Endothelial cell (in vitro differentiated cells): ENCODE data around the gene NDUFV2. TPM values are rescaled to one million over a fixed set of nuclear protein-coding genes. Genes with fewer than 3 reads are reported as not detected.

Experiments
- DNase-seq: peaks from one replicate; pipeline ENCODE4 v3.0.0; 2021; ENCODE audit warnings: low spot score
- H3K27ac Mint-ChIP-seq: one replicate; pipeline ENCODE4 v1.8.0; 2021; ENCODE audit warnings: mixed read lengths, inconsistent platforms; ENCODE audit not compliant: unreplicated experiment
- H3K27me3 Mint-ChIP-seq: one replicate; pipeline ENCODE4 v1.8.0; 2021; ENCODE audit warnings: mild to moderate bottlenecking, moderate library complexity, mixed read lengths, inconsistent platforms; ENCODE audit not compliant: unreplicated experiment
- H3K36me3 Mint-ChIP-seq: one replicate; pipeline ENCODE4 v1.8.0; 2021; ENCODE audit warnings: mild to moderate bottlenecking, low read depth, mixed read lengths, inconsistent platforms; ENCODE audit not compliant: unreplicated experiment
- H3K4me1 Mint-ChIP-seq: one replicate; pipeline ENCODE4 v1.8.0; 2021; ENCODE audit warnings: mild to moderate bottlenecking, mixed read lengths, inconsistent platforms; ENCODE audit not compliant: unreplicated experiment
- H3K4me3 Mint-ChIP-seq: one replicate; pipeline ENCODE4 v1.8.0; 2021; ENCODE audit warnings: mild to moderate bottlenecking, mixed read lengths, inconsistent platforms; ENCODE audit not compliant: unreplicated experiment
- H3K9me3 Mint-ChIP-seq: one replicate; pipeline ENCODE4 v1.8.0; 2021; ENCODE audit warnings: mixed read lengths, inconsistent platforms; ENCODE audit not compliant: unreplicated experiment
- CTCF ChIP-seq: fragments of 200-600 bp; sonication (generic); IDR thresholded peaks from one replicate; pipeline ENCODE4 v1.5.0; 2021; ENCODE audit warnings: antibody characterized with exemption; ENCODE audit not compliant: unreplicated experiment
- total RNA-seq: library from RNA; stranded (reverse); fragmentation: NEBNext Ultra II Directional; extraction: Animal tissue kit (Norgen Biotek cat#: 25700); gene quantifications from one replicate; pipeline ENCODE4 v1.2.1, GENCODE V29; 2021; ENCODE audit not compliant: unreplicated experiment

The NDUFV2 gene
- total RNA-seq, 1 donor from 2014 or later, result 102 TPM

GRCh38 chr18:9178557-9178956 is 76.1 kb downstream of the NDUFV2 start:
- Mint-ChIP-seq H3K4me3 (no peak overlapping the region), H3K27ac (no peak overlapping the region), H3K27me3 (no peaks in the 10 kb centered on the region), H3K4me1 (peaks cover 3% of the 10 kb centered on the region), H3K9me3 (no peaks in the 10 kb centered on the region), H3K36me3 (no peaks in the 10 kb centered on the region)
- no peak for TF ChIP-seq CTCF
- DNase-seq, result no peak

GRCh38 chr18:9181275-9181674 is 78.8 kb downstream of the NDUFV2 start:
- DNase-seq, result no peak
- no peak for TF ChIP-seq CTCF
- no peak overlapping the region for H3K4me3 Mint-ChIP-seq
- H3K27ac Mint-ChIP-seq, result no peak overlapping the region
- peaks cover 3% of the 10 kb centered on the region for H3K27me3 Mint-ChIP-seq
- H3K4me1 Mint-ChIP-seq, result peaks cover 14% of the 10 kb centered on the region
- H3K36me3 Mint-ChIP-seq, result no peaks in the 10 kb centered on the region
- H3K9me3 Mint-ChIP-seq, result no peaks in the 10 kb centered on the region

DNA sequence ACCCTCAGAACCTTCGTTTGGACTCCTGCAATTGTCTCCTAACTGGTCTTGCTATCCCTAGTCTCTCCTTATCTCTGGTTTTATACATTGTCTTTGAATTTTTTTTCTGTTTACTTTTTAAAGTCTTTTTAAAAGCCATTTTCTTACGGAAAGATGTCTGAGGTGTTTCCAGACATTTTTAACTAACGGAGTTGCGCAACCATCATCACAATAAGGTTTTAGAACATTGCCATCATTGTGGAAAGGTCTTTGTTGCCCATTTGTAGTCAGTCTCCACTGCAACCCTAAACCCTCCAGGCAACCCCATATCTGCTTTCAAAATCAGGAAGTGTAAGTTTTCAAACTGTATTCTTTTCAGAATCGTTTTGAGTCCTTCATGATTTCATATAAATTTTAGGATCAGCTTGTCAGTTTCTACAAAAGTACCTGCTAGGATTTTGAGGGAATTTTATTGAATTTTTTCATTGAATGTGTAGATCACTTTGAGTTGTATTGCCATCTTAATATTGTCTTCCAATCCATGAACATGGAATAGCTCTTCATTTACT is 80.4 kb downstream of the NDUFV2 start:
- Mint-ChIP-seq H3K36me3 (no peaks in the 10 kb centered on the region), H3K9me3 (no peaks in the 10 kb centered on the region), H3K4me3 (no peak overlapping the region), H3K27ac (no peak overlapping the region), H3K4me1 (peaks cover 16% of the 10 kb centered on the region), H3K27me3 (peaks cover 3% of the 10 kb centered on the region)
- no peak for TF ChIP-seq CTCF
- DNase-seq, result no peak

Other genes with a start within 250 kb of the NDUFV2 start
- 32.9 TPM for gene ANKRD12, start 34.1 kb downstream of the NDUFV2 start, total RNA-seq
- gene TWSG1, start 232.1 kb downstream of the NDUFV2 start, total RNA-seq, result 20.0 TPM